T47D (cell line): ENCODE results near the gene TRAK2.

Source experiments
- DNase-seq, 2 experiments: peaks; one replicate each; pipeline versions ENCODE4 v3.0.0 to v3.0.0-alpha.2; 2011 to 2012; ENCODE audit warnings: low read depth in 1 of 2, low spot score in 1 of 2
- JUND ChIP-seq: IDR thresholded peaks from 2 replicates; pipeline ENCODE4 v1.6.1; 2012; ENCODE audit warnings: low read depth
- in situ Hi-C: cut with HindIII; loops from 2 replicates; pipeline ENCODE4 v1.10.0; 2016; ENCODE audit warnings: low sequenced_read_pairs, low pct_unique_long_range_greater_than_20kb

Gene TRAK2

GRCh38 chr2:201350879-201351278 is 100.4 kb downstream of the TRAK2 start:
- no peak for TF ChIP-seq JUND
- in situ Hi-C loops: no loop called here

GRCh38 chr2:201349601-201350000 is 101.7 kb downstream of the TRAK2 start:
- DNase-seq: no peak
- TF ChIP-seq JUND: no peak
- in situ Hi-C loops: no loop called here

More at GRCh38 chr2:201350879-201351278, 100.4 kb downstream of the TRAK2 start:
- DNase-seq: no peak

GRCh38 chr2:201348758-201349157 is 102.5 kb downstream of the TRAK2 start:
- DNase-seq: no peak
- in situ Hi-C loops: no loop called here
- TF ChIP-seq JUND: no peak

- in situ Hi-C loops: no loop called here
- DNase-seq: no peak
- TF ChIP-seq JUND: no peak
Observed at GRCh38 chr2:201347138-201347537, 104.1 kb downstream of the TRAK2 start.

GRCh38 chr2:201345625-201346213 is 105.5 kb downstream of the TRAK2 start:
- in situ Hi-C loops: no loop called here
- no peak for TF ChIP-seq JUND
- DNase-seq: no peak

- in situ Hi-C loops: no loop called here
- peak in 1 of 2 experiments; percentile 8 for DNase-seq
- no peak for TF ChIP-seq JUND
Observed at GRCh38 chr2:201344663-201345366, 106.4 kb downstream of the TRAK2 start.

- no peak for TF ChIP-seq JUND
- in situ Hi-C loops: no loop called here
- no peak for DNase-seq
Observed at GRCh38 chr2:201343559-201343958, 107.7 kb downstream of the TRAK2 start.

- in situ Hi-C loops: no loop called here
- no peak for TF ChIP-seq JUND
- no peak for DNase-seq
Observed at GRCh38 chr2:201342923-201343322, 108.3 kb downstream of the TRAK2 start.

- no peak for DNase-seq
- TF ChIP-seq JUND: no peak
- in situ Hi-C loops: no loop called here
Observed at GRCh38 chr2:201329409-201329808, 121.8 kb downstream of the TRAK2 start.

GRCh38 chr2:201327678-201328077 is 123.6 kb downstream of the TRAK2 start:
- no peak for TF ChIP-seq JUND
- in situ Hi-C loops: no loop called here
- no peak for DNase-seq
